HG03354 (cell line): ENCODE data around the gene NEK2.
"Not testable (repeated sequence)": the region's sequence is repeated elsewhere in the genome, so short reads cannot be mapped to it uniquely, and the experiment has no call there.

Experiments
- ATAC-seq: cut with Tn5 transposase; IDR thresholded peaks from one replicate; pipeline ENCODE4 v1.9.1; 2021; ENCODE audit warnings: mild to moderate bottlenecking; ENCODE audit not compliant: unreplicated experiment, poor library complexity, severe bottlenecking

NEK2 gene

DNA sequence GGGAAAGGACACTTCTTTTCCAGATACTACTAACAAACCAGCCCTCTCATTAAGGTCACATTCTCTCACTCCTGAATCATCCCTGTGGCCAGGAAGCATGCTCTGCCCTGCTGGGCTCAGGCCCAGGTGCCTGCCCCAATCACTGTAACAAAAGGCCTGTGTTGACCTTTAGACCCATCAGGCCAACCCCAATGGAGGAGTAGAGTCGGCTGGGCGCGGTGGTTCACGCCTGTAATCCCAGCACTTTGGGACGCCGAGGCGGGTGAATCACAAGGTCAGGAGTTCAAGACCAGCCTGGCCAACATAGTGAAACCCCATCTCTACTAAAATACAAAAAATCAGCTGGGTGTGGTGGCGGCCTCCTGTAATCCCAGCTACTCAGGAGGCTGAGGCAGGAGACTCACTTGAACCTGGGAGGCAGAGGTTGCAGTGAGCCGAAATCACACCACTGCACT is 38.8 kb downstream of the NEK2 start:
- not testable (repeated sequence) for ATAC-seq

DNA sequence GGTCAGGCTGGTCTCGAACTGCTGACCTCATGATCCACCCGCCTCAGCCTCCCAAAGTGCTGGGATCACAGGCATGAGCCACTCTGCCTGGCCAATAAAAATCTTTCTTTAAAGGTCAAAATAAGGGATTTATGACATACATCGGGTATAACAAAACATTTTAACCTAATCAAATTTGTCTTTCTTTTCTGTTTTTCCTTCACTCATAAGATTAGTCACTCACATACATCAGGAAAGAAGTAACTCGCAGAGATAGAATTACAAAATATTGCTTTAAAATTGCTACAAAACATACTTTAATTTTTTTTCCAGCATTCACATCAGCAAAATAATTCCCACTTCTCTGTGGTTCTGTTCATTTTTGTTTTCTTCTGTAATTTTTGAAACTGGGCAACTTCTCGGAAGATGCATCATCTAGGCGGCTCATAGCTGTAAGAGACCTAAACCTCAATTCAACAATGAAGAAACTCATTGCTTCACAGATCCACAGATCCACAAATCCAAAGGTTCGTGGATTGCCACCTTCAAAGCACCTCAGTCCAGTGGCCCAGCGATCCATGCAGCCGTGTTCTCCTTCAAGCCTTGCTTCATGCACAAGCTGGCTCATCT is 39.7 kb downstream of the NEK2 start:
- ATAC-seq = no peak

DNA sequence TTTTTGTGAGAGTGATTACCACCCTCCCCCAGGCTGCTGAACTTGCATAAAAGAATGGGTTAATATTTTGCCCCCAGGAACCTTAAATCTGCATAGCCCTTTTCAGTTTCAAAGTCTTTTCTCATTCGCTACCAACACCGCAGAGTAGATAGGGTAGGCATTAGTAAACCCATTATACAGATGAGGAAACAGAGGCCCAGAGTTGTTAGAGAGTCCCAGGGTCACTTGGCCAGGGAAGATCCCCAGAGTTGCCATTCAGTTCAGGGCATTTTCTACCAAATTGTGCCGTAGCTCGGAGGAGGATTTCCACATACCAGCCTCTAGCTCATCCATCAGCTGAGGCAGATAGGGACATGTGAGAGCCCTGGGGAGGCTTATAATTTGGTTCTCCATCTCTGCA is 40.5 kb downstream of the NEK2 start:
- ATAC-seq = no peak

DNA sequence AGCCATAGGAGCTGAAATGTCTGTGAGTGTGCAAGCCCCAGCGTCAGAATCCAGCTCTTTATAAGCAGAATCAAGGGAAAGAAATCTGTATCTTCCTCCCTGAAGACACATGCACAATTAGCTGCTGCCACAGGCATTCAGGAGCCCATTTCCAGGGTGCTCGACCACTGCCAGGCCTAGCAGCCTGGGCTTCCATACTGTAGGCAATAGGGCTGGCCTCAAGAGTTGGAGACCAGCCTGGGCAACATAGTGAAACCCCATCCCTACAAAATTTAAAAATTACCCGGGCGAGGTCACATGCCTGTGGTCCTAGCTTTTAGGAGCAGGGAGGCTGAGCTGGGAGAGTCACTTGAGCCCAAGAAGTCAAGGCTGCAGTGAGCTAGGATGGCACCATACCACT is 41.0 kb downstream of the NEK2 start:
- no peak for ATAC-seq

DNA sequence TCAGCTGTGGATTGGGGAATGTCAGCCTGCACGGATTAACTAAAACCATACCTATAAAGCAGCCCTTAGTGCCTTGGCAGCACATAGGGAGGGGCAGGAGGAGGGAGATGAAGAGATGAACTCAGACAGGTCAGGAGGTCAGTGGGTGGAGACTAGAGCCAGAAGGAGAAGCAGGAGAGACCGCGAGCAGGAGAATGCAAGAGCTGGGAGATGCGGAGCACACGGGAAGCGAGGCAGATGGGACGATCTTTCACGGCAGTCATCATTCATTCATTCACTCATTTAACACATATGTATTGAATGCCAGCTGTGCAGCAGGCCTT is 41.9 kb downstream of the NEK2 start:
- no peak for ATAC-seq

DNA sequence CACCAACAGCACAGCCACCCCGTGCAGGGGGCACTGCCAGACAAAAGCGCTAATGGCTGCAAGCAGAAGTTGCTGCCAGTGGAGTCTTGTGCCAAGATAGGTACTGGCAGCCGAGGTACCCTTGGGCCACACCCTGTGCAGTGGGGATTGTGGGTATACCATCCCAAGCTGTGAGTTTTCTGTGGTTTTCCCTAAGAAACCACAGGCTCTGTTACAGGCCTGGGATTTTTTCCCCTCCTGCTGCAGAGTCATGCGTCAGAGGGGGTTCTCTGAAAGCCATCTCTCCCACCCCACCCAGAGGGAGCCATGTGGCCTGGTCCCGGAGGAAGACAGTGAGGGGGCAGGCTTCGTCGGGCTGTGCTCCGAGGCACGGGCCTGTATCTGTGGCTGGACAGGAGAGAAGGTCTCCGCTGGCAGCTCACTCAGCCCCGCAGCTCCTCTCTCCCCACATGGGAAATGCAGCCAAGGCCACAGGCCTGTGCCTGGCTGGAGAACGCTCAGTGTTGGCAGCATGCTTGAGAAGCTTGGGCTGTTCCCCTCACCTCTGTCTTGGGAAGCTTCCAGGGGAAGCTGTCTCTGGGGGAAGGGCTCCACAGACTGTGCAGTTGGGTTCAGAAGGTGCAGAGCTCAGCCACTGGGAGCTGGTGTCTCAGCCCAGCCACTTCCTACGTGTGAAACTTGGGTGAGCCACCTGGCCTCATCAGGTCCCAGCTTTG is 42.5 kb downstream of the NEK2 start:
- ATAC-seq = no peak

DNA sequence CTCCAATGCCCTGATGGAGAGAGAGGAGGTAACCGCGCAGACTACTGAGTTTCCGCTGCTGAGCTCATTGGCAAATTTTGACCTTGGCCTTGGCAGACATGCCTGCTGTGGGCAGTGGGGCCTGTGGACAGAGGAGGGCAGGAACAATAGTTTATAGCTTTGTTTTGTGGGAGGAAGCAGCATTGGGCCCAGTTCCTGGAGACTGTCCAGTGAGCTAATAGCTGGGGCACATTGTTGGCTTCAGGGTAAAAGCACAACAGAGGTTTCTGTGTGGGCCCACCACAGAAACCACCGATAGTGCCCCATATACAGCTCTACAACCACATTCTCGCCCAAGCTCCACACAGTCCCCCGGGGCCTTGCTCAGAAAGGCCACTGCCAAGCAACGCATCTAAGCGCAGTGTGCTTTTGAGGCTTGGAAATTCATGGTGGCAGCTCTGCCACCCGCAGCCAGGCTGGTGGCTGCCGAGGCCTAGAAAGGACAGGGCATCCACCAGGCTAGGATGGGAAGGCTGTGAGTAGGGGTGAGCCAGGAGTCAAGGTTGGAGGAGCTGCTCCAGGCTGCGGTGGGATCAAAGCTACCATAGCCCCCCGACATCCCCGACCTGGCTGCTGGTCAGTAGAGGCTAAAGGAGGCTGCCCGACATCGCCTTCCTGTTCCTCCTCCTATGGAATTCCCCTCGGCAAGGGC is 43.2 kb downstream of the NEK2 start:
- ATAC-seq = peak; percentile 56

DNA sequence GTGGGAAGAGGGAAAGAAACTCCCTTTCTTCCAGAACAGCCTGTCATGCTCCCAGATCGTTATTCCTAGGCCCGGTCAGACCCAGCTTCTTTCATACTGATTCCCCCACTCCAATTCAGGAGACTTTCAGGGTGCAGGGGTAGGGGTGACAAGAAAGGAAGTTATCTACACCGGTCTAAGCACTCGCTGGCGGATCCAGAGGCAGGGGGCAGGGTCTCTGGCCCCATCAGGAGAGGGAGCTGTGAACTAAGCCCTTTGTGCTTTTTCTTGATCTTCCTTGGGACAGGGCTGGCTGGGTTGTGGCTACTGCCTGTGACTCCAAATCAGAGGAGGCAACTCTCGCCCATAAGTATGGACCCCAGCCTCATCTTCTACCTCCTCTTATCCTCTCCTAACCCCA is 44.3 kb downstream of the NEK2 start:
- no peak for ATAC-seq

DNA sequence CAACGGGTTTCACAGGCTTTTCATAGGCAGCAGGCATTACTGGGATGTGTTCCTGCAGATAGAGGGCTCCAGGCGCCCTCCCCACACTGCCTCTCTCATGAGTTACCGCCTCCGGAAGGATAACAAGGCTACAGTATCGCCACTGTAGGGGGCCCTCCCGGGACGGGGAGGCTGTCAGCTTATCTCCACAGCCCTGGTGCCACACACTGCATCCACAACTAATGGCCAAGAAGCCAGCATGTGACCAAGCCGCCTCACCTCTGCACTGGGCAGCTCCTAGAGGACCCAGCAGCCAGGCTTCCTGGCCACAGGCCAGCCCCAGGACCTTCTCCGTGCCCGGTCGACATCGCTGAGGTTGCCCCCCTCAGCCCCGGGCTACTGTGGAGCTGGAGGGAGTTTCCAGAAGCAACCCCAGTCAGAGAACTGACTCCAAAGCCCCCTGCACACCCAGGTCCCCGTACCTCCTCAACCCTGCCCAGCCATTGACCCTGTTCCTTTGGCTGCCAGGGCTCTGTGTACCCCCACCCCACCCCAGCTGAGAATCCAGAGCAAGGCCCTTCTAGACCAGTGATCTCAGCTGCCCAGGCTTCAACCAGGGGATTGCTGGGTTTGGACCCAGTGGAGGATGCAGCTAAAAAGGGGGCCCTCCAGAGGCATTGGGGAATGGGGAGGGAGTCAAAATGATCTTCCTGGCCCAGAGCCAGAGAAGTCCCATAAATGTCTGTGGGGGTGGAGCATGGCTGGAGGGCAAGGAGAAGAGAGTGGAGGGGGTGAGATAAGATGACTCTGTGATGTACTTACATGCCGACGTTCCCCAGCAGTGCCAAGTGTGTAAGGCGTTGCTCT is 45.0 kb downstream of the NEK2 start:
- no peak for ATAC-seq

DNA sequence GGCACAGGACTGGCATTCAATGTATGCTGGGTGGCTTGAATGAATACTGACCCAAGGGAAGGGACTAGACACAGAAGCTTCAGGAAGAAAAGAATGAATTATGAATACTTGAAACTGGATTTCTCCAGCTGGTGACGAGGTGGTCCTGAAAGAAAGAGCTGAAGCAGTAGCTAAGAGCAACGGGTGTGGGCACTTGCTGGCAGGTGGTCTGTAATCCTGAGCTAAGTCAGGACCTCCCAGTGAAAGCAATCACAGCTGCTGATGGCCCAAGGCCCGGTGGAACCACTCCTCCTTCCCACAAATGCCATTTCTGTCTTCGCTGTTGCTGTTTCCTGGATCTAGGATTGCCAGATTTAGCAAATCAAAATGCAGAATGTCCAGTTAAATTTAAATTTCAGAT is 47.0 kb downstream of the NEK2 start:
- no peak for ATAC-seq

DNA sequence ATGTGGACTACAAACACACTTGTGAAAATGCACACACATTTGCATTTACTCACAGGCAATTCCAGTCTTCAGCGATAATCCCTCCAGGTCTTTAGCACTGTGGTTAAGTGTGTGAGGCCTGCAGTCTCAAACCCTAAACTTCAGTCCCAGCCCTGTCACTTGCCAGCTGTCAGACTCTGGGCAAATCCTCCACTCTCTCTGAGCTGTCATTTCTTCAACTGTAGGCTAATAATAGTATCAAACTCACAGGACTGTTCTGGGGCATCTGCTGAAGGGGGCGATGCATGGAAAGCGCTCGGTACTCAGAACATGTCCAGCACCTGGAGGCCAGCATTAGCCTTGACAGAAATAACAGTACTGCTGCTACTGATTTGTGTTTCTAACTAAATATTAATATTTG is 48.2 kb downstream of the NEK2 start:
- ATAC-seq = no peak

DNA sequence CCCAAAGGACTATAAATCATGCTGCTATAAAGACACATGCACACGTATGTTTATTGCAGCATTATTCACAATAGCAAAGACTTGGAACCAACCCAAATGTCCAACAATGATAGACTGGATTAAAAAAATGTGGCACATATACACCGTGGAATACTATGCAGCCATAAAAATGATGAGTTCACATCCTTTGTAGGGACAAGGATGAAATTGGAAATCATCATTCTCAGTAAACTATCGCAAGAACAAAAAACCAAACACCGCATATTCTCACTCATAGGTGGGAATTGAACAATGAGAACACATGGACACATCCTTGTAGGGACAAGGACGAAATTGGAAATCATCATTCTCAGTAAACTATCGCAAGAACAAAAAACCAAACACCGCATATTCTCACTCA is 49.6 kb downstream of the NEK2 start:
- not testable (repeated sequence) for ATAC-seq

DNA sequence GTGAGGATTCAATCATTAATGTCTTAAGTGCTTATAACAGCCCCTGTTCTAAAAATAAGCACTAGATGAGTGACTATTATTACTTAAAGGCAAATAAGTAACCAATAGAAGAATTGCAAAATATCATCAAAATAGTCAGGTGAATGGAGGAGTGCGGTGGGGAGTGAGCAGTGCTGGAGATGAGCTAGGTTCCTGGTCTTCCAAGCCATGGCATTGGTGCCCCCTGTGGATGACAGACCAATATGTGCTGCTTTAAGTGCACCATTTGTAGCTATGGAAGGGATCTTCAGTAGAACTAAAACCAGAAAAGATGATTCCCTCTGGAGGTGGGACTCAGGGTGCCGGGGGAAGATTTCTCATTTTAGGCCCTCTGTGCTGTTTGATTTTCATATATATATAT is 50.4 kb downstream of the NEK2 start:
- no peak for ATAC-seq

DNA sequence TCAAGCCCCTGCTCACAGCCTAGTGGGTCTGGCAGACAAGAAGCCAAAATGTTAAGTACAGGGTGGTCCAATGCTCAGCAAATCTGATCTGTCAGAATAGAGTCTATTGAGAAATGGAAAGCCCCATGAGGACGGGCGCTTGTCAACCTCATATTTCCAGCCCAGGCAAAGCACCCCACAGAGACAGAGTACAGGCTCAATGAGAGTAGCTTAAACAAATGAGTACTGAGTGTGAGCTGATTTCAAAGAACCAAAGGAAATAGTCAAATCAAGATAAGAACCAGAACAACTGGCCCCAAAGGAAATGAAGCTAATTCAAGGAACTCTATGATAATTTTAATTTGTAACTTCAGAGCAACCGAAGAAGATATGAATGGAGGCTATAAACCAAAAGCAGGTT is 51.9 kb downstream of the NEK2 start:
- no peak for ATAC-seq

DNA sequence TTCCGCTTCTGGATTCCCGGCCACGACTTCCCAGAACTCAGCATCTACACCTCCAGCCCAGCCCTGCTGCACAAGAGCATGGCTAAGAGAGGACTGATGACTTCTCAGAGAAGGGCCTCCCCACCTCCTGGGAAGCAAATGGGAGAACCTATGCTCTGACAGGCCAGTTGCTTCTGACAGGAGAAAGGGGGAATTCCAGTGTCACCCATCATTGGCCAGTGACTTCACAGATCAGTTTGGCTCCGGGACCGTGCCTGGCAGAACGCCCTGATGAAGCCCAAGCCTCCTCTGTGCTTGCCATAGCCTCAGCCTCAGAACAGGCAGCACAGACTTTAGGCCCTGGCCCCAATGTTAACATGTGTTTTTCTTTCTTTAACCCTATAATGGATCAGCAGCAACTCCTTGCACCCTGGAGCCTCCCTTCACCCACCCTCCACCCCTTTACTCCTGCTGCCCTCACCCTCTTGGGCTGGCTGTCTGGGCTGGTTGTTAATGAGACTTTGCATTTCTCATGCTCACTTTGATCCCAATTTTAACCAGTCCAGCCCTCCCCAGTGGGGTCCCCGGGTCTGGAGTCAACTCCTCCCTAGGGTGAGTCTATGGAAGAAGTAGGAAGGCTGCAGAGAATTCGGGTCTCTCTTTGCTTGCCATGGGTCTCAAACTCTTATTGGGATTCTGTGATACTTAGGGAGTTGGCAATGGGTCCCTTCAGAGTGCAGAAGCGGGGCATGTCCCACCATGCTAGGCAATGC is 53.8 kb downstream of the NEK2 start:
- no peak for ATAC-seq

DNA sequence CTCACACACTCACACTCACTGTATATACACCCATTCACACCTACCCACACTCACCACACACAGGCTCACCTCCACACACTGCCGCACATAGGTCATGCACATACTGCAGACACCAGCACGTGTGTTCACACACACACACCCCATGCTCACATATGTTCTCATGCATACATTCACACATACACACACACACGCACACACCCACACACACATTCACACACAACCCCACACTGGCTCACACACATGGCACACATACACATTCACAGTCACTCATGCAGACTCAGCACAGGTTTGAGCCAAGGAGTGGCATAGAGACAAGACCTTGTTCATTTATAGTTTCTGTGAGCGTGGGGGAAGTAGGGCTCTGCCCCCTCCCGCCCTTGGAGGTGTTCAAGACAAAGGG is 55.3 kb downstream of the NEK2 start:
- ATAC-seq = no peak

DNA sequence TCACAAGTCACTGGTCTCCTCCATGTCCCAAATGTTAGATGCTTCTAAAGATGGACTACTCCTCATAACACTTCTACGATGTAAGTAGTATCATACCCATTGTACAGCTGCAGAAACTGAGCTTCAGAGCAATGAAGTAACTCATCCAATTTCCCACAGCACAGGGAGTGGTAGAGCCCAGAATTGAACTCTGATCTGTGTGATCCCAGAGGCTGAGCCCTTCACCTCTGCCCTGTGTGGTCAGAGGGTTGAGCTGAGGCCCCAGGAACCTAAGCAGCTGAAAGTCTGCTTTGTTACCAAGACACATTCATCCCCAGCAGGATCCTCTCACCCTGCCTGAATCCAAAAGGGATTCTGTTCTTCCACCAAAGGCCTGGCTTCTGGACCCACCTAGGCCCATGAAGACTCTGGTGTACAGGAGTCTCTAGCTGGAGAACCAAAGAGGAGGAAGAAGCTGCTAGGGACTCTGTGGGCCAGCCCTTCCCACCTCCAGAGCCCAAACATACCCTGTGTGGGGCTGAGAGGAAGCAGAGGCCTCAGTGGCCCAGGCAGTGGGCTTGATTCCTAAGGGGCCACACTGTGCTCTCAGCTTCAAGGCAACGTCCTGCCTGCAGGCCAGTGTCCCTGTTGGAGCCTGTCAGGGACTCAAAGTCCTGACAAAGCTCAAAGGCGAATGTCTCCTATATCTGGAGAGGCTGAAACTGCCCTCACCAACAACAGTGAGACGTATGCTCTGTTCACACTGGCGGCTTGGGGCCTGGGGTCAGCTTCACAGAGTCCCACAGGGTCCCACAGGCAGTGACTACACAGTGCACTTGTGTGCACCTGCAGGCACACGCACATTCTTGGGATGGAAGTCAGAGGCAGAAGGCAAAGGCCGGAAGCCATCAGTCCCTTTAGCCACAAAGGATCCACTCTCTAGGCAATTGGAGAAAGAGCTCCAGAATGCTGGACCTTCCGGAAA is 56.1 kb downstream of the NEK2 start:
- ATAC-seq = no peak

DNA sequence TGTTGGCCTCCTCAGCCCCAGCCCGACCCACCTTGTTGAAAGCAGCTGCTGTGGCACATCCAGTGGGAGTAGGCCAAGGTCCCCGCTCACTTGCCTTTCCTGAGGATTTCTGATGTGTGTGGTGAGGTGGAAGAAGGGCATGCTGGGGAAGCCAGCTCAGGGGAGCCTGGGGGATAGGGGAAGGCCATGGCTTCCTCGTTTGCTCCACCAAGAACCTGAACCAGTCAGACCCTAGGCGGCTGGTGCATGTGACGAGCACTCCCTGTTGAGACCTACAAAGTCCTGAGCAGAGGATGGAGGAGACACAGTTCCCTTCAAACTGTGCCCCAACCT is 58.5 kb downstream of the NEK2 start:
- no peak for ATAC-seq
